Sigmoid colon (tissue), 7 donors: Measurements from ENCODE around the gene SLC12A3. TPM values are rescaled to one million over a fixed set of nuclear protein-coding genes. Genes with fewer than 3 reads are reported as not detected.

Experiments used
- DNase-seq: peaks from one replicate; pipeline ENCODE4 v3.0.0-alpha.2; 2019
- H3K27ac ChIP-seq, 4 donors: fragments of 200-600 bp; sonication (generic); one replicate each; pipeline ENCODE4 v1.5.1; 2016 to 2019; ENCODE audit warnings: mild to moderate bottlenecking in 1 of 4
- H3K27me3 ChIP-seq, 3 donors: fragments of 200-600 bp; sonication (generic); one replicate each; pipeline ENCODE4 v1.5.1; 2019; ENCODE audit warnings: mild to moderate bottlenecking in 1 of 3
- H3K36me3 ChIP-seq, 4 donors: fragments of 200-600 bp; sonication (generic); one replicate each; pipeline ENCODE4 v1.5.1; 2016 to 2019
- H3K4me1 ChIP-seq, 4 donors: fragments of 200-600 bp; sonication (generic); one replicate each; pipeline ENCODE4 v1.5.1; 2017 to 2019
- H3K4me3 ChIP-seq, 4 donors: fragments of 200-600 bp; sonication (generic); one replicate each; pipeline ENCODE4 v1.5.1; 2017 to 2019; ENCODE audit warnings: mild to moderate bottlenecking in 2 of 4, moderate library complexity in 1 of 4
- H3K9me3 ChIP-seq, 4 donors: fragments of 200-600 bp in 3 of 4; sonication (generic) in 3 of 4; one replicate each; pipeline versions ENCODE4 v1.5.1 to v1.6.1; 2013 to 2019
- CTCF ChIP-seq, 4 experiments: fragments of 450-650 bp in 3 of 4; fragments of 200-600 bp in 1 of 4; IDR thresholded peaks; one replicate each; pipeline ENCODE4 v1.5.1; 2016 to 2019; ENCODE audit warnings: antibody characterized with exemption in 4 of 4, mild to moderate bottlenecking in 3 of 4, moderate library complexity in 2 of 4
- EP300 ChIP-seq, 4 donors: sonication (generic); formaldehyde crosslinking; IDR thresholded peaks; one replicate each; pipeline ENCODE4 v1.6.1; 2017; ENCODE audit warnings: antibody characterized with exemption in 4 of 4
- POLR2A ChIP-seq, 2 donors: fragments of 450-650 bp; IDR thresholded peaks; one replicate each; pipeline ENCODE4 v1.6.1; 2016; ENCODE audit warnings: antibody characterized with exemption in 2 of 2, mild to moderate bottlenecking in 2 of 2, moderate library complexity in 2 of 2
- POLR2AphosphoS5 ChIP-seq, 4 donors: sonication (generic); formaldehyde crosslinking; IDR thresholded peaks; one replicate each; pipeline ENCODE4 v1.6.1; 2017; ENCODE audit warnings: antibody characterized with exemption in 4 of 4
- WGBS, 2 donors: extraction: QIAGEN DNeasy Blood & Tissue Kit; methylation state at CpG; one replicate each; pipeline ENCODE4 v1.1.7; 2013; 5-methylcytosine and 5-hydroxymethylcytosine counted together
- intact Hi-C: fragments of 100-400 bp; cut with DNase I; formaldehyde crosslinking; loops from one replicate; pipeline ENCODE4 v1.15.1; 2023
- polyA plus RNA-seq, 3 donors: library from polyadenylated mRNA; stranded (reverse); fragments of 200-250 nt; gene quantifications; one replicate each; pipeline ENCODE4 v1.2.3, GENCODE V29; 2013
- total RNA-seq, 4 donors: library from RNA; depleted of rRNA; stranded (reverse); fragments of >200 nt; gene quantifications; one replicate each; pipeline ENCODE4 v1.1.0, GENCODE V29; 2016
- donor health status: healthy with polysubstance abuse.
- donor health status: Bipolar disorder and iron deficiency.
- donor health status: healthy.

SLC12A3 gene
- total and polyA plus RNA-seq, 7 donors = 0.16 TPM; not detected in 6

GRCh38 chr16:56855201-56855600 lies 9.8 kb upstream of the SLC12A3 start:
- TF ChIP-seq CTCF (IDR thresholded peaks at IDR 0.05) (no peak), EP300 (IDR thresholded peaks at IDR 0.05) (no peak), POLR2AphosphoS5 (IDR thresholded peaks at IDR 0.05) (no peak), POLR2A (IDR thresholded peaks at IDR 0.05) (no peak)
- no peak overlapping the region for H3K4me3 ChIP-seq
- no peaks in the 10 kb centered on the region for H3K9me3 ChIP-seq
- no peaks in the 10 kb centered on the region for H3K36me3 ChIP-seq
- no peak for DNase-seq
- 93 to 97% methylated on average over 6 of the region's 6 CpGs for WGBS, 2 donors
- H3K4me1 ChIP-seq = no peaks in the 10 kb centered on the region
- intact Hi-C loops = no loop called here
- H3K27me3 ChIP-seq = no peaks in the 10 kb centered on the region
- no peak overlapping the region for H3K27ac ChIP-seq

- no peak overlapping the region for H3K27ac ChIP-seq
- H3K9me3 ChIP-seq = no peaks in the 10 kb centered on the region
- H3K4me1 ChIP-seq = no peaks in the 10 kb centered on the region
- no peak for TF ChIP-seq EP300 (IDR thresholded peaks at IDR 0.05)
- TF ChIP-seq POLR2AphosphoS5 (IDR thresholded peaks at IDR 0.05) = no peak
- TF ChIP-seq CTCF (IDR thresholded peaks at IDR 0.05) = no peak
- no peak for TF ChIP-seq POLR2A (IDR thresholded peaks at IDR 0.05)
- 84 to 90% methylated on average over 4 of the region's 4 CpGs for WGBS, 2 donors
- no peaks in the 10 kb centered on the region for H3K27me3 ChIP-seq
- intact Hi-C loops = no loop called here
- H3K36me3 ChIP-seq = no peaks in the 10 kb centered on the region
- no peak overlapping the region for H3K4me3 ChIP-seq
- DNase-seq = no peak
Observed at GRCh38 chr16:56855946-56856345, 9.1 kb upstream of the SLC12A3 start.

GRCh38 chr16:56856876-56857447 lies 8.0 kb upstream of the SLC12A3 start:
- Histone ChIP-seq H3K4me1 (no peaks in the 10 kb centered on the region), H3K9me3 (no peaks in the 10 kb centered on the region), H3K27me3 (no peaks in the 10 kb centered on the region), H3K36me3 (no peaks in the 10 kb centered on the region), H3K27ac (no peak overlapping the region), H3K4me3 (no peak overlapping the region)
- intact Hi-C loops = no loop called here
- TF ChIP-seq CTCF (IDR thresholded peaks at IDR 0.05) (no peak), EP300 (IDR thresholded peaks at IDR 0.05) (no peak), POLR2A (IDR thresholded peaks at IDR 0.05) (no peak), POLR2AphosphoS5 (IDR thresholded peaks at IDR 0.05) (no peak)
- no peak for DNase-seq
- WGBS, 2 donors = 32 to 57% methylated on average over 6 of the region's 6 CpGs

- TF ChIP-seq POLR2AphosphoS5 (IDR thresholded peaks at IDR 0.05) (no peak), CTCF (IDR thresholded peaks at IDR 0.05) (no peak), EP300 (IDR thresholded peaks at IDR 0.05) (no peak), POLR2A (IDR thresholded peaks at IDR 0.05) (no peak)
- WGBS, 2 donors = 90 to 95% methylated on average over 14 of the region's 14 CpGs
Observed at GRCh38 chr16:56858374-56858773, 6.6 kb upstream of the SLC12A3 start.

GRCh38 chr16:56859636-56860035 lies 5.4 kb upstream of the SLC12A3 start:
- WGBS, 2 donors = 86 to 90% methylated on average over 2 of the region's 2 CpGs
- intact Hi-C loops = no loop called here

More at GRCh38 chr16:56858374-56858773, 6.6 kb upstream of the SLC12A3 start:
- Histone ChIP-seq H3K4me1 (no peaks in the 10 kb centered on the region), H3K4me3 (no peak overlapping the region), H3K27ac (no peak overlapping the region), H3K36me3 (no peaks in the 10 kb centered on the region), H3K27me3 (no peaks in the 10 kb centered on the region), H3K9me3 (no peaks in the 10 kb centered on the region)
- DNase-seq = no peak
- intact Hi-C loops = no loop called here

More at GRCh38 chr16:56859636-56860035, 5.4 kb upstream of the SLC12A3 start:
- no peaks in the 10 kb centered on the region for H3K27me3 ChIP-seq
- H3K36me3 ChIP-seq = no peaks in the 10 kb centered on the region
- no peaks in the 10 kb centered on the region for H3K4me1 ChIP-seq
- H3K9me3 ChIP-seq = no peaks in the 10 kb centered on the region
- TF ChIP-seq CTCF (IDR thresholded peaks at IDR 0.05) = no peak
- TF ChIP-seq POLR2A (IDR thresholded peaks at IDR 0.05) = no peak
- no peak for TF ChIP-seq EP300 (IDR thresholded peaks at IDR 0.05)
- TF ChIP-seq POLR2AphosphoS5 (IDR thresholded peaks at IDR 0.05) = no peak
- H3K4me3 ChIP-seq = no peak overlapping the region
- no peak overlapping the region for H3K27ac ChIP-seq
- no peak for DNase-seq
